ENCODE data around the gene MAGI1.

Gene MAGI1

GRCh38 chr3:65873869-65874268 is 164.8 kb downstream of the MAGI1 start:
- no peak overlapping the region for H3K4me3 ChIP-seq (replicated peaks; ENCODE audit: insufficient read depth, low read length)
- no peak for TF ChIP-seq REST (IDR thresholded peaks at IDR 0.05; ENCODE audit: insufficient replicate concordance, low read depth)
- TF ChIP-seq SPI1 (IDR thresholded peaks at IDR 0.05; ENCODE audit: borderline replicate concordance, low read depth), result no peak
- TF ChIP-seq, protein P1, sequence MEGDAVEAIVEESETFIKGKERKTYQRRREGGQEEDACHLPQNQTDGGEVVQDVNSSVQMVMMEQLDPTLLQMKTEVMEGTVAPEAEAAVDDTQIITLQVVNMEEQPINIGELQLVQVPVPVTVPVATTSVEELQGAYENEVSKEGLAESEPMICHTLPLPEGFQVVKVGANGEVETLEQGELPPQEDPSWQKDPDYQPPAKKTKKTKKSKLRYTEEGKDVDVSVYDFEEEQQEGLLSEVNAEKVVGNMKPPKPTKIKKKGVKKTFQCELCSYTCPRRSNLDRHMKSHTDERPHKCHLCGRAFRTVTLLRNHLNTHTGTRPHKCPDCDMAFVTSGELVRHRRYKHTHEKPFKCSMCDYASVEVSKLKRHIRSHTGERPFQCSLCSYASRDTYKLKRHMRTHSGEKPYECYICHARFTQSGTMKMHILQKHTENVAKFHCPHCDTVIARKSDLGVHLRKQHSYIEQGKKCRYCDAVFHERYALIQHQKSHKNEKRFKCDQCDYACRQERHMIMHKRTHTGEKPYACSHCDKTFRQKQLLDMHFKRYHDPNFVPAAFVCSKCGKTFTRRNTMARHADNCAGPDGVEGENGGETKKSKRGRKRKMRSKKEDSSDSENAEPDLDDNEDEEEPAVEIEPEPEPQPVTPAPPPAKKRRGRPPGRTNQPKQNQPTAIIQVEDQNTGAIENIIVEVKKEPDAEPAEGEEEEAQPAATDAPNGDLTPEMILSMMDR (IDR thresholded peaks at IDR 0.05; ENCODE audit: insufficient read depth, low read length), result no peak
- TF ChIP-seq POLR2AphosphoS5 (IDR thresholded peaks at IDR 0.05; ENCODE audit: low read depth), result no peak
- TF ChIP-seq GABPA (IDR thresholded peaks at IDR 0.05; ENCODE audit: low read depth), result no peak
- no peak overlapping the region for H3K27ac ChIP-seq (replicated peaks)
- no peaks in the 10 kb centered on the region for H3K27me3 ChIP-seq (ENCODE audit: insufficient read depth, poor library complexity, severe bottlenecking)
- no peak for DNase-seq (ENCODE audit: low read depth in 1 of 2, low spot score in 1 of 2)

GRCh38 chr3:65873028-65873427 is 165.7 kb downstream of the MAGI1 start:
- Histone ChIP-seq H3K27me3 (ENCODE audit: insufficient read depth, poor library complexity, severe bottlenecking) (no peaks in the 10 kb centered on the region), H3K4me3 (replicated peaks; ENCODE audit: insufficient read depth, low read length) (no peak overlapping the region), H3K27ac (replicated peaks) (no peak overlapping the region)
- TF ChIP-seq REST (IDR thresholded peaks at IDR 0.05; ENCODE audit: insufficient replicate concordance, low read depth), result peak; percentile 89
- no peak for TF ChIP-seq GABPA (IDR thresholded peaks at IDR 0.05; ENCODE audit: low read depth)
- TF ChIP-seq, protein P1 (IDR thresholded peaks at IDR 0.05; ENCODE audit: insufficient read depth, low read length), result no peak
- no peak for DNase-seq (ENCODE audit: low read depth in 1 of 2, low spot score in 1 of 2)

DNA sequence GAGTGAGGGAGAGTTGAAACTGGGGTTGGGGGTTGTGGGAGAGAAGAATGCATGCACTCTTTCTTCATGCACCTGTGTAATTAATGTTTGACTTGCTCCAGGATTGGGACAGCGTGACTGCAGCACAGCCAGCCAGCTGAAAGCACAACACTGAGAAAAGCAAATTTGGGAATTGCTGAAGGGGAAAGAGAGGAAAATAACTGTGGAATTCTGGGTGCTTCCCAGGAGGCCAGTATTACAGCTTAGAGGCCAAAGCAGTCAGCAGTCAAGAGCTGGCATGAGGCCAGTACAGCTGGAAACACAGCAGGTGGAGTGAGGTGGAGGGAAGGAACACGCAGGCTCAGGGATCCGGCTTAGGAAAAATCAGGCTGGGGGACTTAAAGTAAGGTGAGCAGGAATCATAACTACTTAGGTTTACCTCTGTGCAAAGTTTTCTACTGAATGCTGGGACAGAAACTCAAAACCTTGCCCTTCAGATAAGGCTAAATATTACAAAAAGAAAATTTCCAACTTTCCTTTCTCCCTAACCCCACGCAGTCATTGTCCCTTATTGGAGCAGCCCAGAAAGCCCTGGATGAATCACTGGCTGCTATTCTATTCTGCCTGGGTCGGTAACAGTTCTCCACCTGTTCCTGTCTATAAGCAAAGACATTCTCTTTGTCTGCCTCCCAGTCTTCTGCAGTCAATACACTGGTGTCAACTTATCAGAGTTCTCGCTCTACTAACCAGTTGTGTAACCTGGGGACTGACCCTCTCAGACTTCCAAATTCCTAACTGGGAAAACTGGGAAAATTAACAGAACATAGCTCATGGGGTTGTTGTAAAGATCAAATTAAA is 167.2 kb downstream of the MAGI1 start:
- TF ChIP-seq GABPA (IDR thresholded peaks at IDR 0.05; ENCODE audit: low read depth), result no peak
- TF ChIP-seq REST (IDR thresholded peaks at IDR 0.05; ENCODE audit: insufficient replicate concordance, low read depth), result no peak
- TF ChIP-seq SPI1 (IDR thresholded peaks at IDR 0.05; ENCODE audit: borderline replicate concordance, low read depth), result no peak
- no peak for TF ChIP-seq POLR2AphosphoS5 (IDR thresholded peaks at IDR 0.05; ENCODE audit: low read depth)
- TF ChIP-seq, protein P1 (IDR thresholded peaks at IDR 0.05; ENCODE audit: insufficient read depth, low read length), result no peak
- Histone ChIP-seq H3K27ac (replicated peaks) (no peak overlapping the region), H3K4me3 (replicated peaks; ENCODE audit: insufficient read depth, low read length) (no peak overlapping the region), H3K27me3 (ENCODE audit: insufficient read depth, poor library complexity, severe bottlenecking) (no peaks in the 10 kb centered on the region)
- DNase-seq (ENCODE audit: low read depth in 1 of 2, low spot score in 1 of 2), result no peak

Data from HL-60 (cell line).